GM10266 (cell line): ENCODE data around the gene B3GNT8.
"Not testable (repeated sequence)": the region's sequence is repeated elsewhere in the genome, so short reads cannot be mapped to it uniquely, and the experiment has no call there.

Experiments
- DNase-seq: peaks from one replicate; pipeline ENCODE4 v3.0.0; 2012; ENCODE audit errors: extremely low spot score
- CTCF ChIP-seq: IDR thresholded peaks from 2 replicates; pipeline ENCODE4 v1.5.1; 2012; ENCODE audit warnings: mild to moderate bottlenecking, low read depth; ENCODE audit not compliant: control insufficient read depth, insufficient read depth; ENCODE audit errors: missing control alignments

Gene B3GNT8, protein sequence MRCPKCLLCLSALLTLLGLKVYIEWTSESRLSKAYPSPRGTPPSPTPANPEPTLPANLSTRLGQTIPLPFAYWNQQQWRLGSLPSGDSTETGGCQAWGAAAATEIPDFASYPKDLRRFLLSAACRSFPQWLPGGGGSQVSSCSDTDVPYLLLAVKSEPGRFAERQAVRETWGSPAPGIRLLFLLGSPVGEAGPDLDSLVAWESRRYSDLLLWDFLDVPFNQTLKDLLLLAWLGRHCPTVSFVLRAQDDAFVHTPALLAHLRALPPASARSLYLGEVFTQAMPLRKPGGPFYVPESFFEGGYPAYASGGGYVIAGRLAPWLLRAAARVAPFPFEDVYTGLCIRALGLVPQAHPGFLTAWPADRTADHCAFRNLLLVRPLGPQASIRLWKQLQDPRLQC

DNA sequence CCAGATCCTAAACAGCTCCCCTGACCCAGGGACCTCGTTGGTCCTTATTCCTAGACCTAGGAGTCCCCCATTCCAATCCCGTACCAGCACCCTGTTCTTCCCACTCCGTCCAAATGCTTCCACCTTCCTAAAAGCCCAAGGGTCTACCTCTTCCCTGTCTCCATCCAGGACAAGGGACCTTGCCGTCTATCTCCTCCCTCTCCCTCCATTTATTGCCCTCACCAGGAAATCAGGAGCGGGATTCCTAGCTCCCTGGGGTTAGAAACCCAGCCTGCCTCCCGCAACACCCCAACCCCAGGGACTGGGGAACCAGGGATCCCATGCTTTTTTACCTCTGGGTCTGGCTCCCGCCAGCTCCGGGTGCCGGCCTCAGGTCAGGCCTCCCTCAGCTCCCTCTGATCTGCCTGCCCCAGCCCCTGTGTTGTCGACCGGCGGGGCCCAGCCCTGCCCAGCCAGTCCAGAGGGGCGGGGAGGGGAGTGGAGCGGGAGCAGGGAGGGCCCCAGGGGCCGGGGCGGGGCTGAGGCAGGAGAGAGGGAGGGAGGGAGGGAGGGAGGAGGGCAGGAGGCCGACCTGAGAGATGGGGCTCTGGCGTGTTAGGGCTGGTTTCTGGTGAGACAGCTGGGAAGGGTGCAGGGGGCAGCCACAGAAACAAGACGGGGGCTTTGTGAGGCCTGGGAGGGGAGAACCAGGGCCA, at the start of gene B3GNT8:
Gene B3GNT8 (minus strand): TSS at position 423 of the 695 bp plus-strand sequence. CDS start 596 bp downstream, outside the sequence.
- no peak for TF ChIP-seq CTCF
- peak; percentile 69 for DNase-seq

DNA sequence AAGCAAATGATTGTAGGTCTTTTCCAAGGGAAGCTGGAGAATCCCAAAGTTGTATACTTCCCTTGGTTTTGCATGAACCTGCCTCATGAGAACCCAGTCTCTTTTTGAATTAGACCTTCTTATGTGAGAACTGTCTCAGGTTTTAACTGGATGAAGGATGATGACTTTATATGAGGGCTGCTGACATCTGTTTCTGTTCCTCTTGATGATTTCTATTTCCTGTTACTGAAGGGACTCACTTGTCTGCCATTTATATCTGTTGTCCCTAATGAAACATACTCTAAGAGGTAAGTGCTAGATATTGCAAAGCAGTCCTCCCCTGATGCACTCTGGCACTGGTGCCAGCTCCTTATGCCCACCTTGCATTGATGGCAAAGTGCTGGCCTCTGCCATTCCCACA, 49.4 kb upstream of the B3GNT8 start:
- no peak for TF ChIP-seq CTCF
- DNase-seq, result no peak

GRCh38 chr19:41463257-41464256, 36.4 kb upstream of the B3GNT8 start:
- DNase-seq, result not testable (repeated sequence)

DNA sequence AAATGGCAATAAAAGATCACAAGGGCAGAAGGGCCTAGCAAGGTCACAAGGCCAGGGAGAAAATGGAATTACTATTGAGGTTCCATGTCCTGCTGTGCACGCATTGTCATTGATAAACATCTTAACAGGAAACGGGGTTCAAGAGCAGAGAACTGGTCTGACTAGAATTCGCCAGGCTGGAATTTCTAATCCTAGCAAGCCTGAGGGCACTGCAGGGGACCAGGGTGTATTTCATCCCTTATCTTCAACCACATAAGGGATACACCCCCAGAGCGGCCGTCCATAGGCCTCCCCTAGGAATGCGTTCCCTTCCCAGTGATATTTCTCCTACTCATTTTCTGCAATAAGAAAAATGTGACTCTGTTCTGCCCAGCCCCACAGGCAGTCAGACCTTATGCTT, 35.3 kb upstream of the B3GNT8 start:
- no peak for DNase-seq
- TF ChIP-seq CTCF, result no peak

DNA sequence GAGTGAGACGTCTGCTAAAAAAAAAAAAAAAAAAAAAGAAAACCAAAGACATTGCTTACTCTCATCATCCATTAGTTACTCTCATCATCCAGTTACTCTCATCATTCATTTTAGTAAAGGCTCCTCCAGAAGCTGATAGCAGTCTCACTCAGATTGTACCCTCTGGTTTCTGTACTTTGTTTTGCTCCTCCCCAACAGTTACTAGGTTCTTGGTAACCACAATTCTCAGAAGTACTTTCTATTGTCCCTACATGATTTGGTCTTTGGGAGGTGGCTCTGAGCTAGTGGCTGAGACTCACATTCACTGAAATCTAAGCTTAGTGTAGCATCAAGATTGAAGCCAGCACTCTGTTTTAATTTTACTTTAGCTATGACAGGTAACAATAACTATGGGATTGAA, 30.1 kb upstream of the B3GNT8 start:
- peak; percentile 55 for DNase-seq
- TF ChIP-seq CTCF, result no peak

GRCh38 chr19:41456342-41456918, 29.3 kb upstream of the B3GNT8 start:
- DNase-seq, result no peak
- no peak for TF ChIP-seq CTCF

DNA sequence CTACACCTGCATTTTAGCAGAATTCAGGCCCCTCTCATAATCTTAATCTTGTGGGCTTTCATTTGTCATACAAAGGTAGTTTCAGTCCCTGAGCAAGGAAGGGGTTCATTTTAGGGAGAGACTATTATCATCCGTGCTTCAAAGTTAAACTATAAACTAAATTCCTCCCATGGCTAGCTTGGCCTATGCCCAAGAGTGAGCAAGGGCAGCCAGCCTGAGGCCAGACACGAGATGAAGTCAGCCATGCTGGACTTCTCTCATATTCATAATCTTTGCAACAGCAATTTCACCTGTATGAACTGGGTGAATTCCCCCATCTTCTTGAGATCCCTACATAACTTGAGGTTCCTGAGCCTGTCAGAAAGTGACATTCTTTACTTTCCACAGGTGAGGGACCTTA, 28.8 kb upstream of the B3GNT8 start:
- no peak for DNase-seq
- no peak for TF ChIP-seq CTCF
